ENCODE measurements around the gene RFC3. TPM values are rescaled to one million over a fixed set of nuclear protein-coding genes. Genes with fewer than 3 reads are reported as not detected.
A peak's percentile ranks its signal among the peaks of the same experiment; 100 is the strongest.

The RFC3 gene
- total and polyA plus RNA-seq, 2 of the 13 experiments (the other 11 are each of a cell fraction or from before 2014, with no cell fraction given): 16.0 to 55.7 TPM

GRCh38 chr13:33817901-33818706, at the start of gene RFC3 (continued):
- TF ChIP-seq, protein P1, sequence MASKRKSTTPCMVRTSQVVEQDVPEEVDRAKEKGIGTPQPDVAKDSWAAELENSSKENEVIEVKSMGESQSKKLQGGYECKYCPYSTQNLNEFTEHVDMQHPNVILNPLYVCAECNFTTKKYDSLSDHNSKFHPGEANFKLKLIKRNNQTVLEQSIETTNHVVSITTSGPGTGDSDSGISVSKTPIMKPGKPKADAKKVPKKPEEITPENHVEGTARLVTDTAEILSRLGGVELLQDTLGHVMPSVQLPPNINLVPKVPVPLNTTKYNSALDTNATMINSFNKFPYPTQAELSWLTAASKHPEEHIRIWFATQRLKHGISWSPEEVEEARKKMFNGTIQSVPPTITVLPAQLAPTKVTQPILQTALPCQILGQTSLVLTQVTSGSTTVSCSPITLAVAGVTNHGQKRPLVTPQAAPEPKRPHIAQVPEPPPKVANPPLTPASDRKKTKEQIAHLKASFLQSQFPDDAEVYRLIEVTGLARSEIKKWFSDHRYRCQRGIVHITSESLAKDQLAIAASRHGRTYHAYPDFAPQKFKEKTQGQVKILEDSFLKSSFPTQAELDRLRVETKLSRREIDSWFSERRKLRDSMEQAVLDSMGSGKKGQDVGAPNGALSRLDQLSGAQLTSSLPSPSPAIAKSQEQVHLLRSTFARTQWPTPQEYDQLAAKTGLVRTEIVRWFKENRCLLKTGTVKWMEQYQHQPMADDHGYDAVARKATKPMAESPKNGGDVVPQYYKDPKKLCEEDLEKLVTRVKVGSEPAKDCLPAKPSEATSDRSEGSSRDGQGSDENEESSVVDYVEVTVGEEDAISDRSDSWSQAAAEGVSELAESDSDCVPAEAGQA (IDR thresholded peaks at IDR 0.05; ENCODE audit: low read depth): peak; percentile 89
- TF ChIP-seq, protein P1 (CRISPR knock-in tag; IDR thresholded peaks at IDR 0.05; ENCODE audit: borderline replicate concordance): no peak
- TF ChIP-seq ZSCAN21 (CRISPR knock-in tag; IDR thresholded peaks at IDR 0.05; ENCODE audit: borderline replicate concordance): 0 out of 2 replicates have a peak, but pooled peaks have one; percentile 44
- TF ChIP-seq NPAS2 (CRISPR knock-in tag; IDR thresholded peaks at IDR 0.05; ENCODE audit: borderline replicate concordance): no peak
- no peak for TF ChIP-seq TCF7 (IDR thresholded peaks at IDR 0.05; ENCODE audit: low read depth)
- TF ChIP-seq SMARCE1 (IDR thresholded peaks at IDR 0.05; ENCODE audit: borderline replicate concordance): no peak
- TF ChIP-seq ISL2 (CRISPR knock-in tag; IDR thresholded peaks at IDR 0.05): peak; percentile 55; the same call in 1 of the 2 replicates
- TF ChIP-seq ZNF430 (CRISPR knock-in tag; IDR thresholded peaks at IDR 0.05): no peak
- no peak for TF ChIP-seq ZNF546 (CRISPR knock-in tag; conservative IDR thresholded peaks at IDR 0.05)
- TF ChIP-seq MAFF (IDR thresholded peaks at IDR 0.05; ENCODE audit: low read depth, low read length): no peak
- TF ChIP-seq SYNCRIP (IDR thresholded peaks at IDR 0.05; ENCODE audit: insufficient read depth, low read depth, low read length): no peak
- no peak for TF ChIP-seq ZNF850 (CRISPR knock-in tag; conservative IDR thresholded peaks at IDR 0.05)
- peak; percentile 94 for TF ChIP-seq KMT2A (CRISPR knock-in tag; IDR thresholded peaks at IDR 0.05)
- TF ChIP-seq ZNF652 (CRISPR knock-in tag; IDR thresholded peaks at IDR 0.05; ENCODE audit: borderline replicate concordance, low read depth): no peak
- TF ChIP-seq ZBTB21 (CRISPR knock-in tag; IDR thresholded peaks at IDR 0.05): peak; percentile 88
- peak; percentile 98 for TF ChIP-seq HDAC1 (CRISPR knock-in tag; IDR thresholded peaks at IDR 0.05)
- no peak for TF ChIP-seq ZNF644 (CRISPR knock-in tag; IDR thresholded peaks at IDR 0.05; ENCODE audit: low read depth)
- TF ChIP-seq ZBTB7B (CRISPR knock-in tag; IDR thresholded peaks at IDR 0.05): 0 out of 2 replicates have a peak, but pooled peaks have one; percentile 30
- no peak for TF ChIP-seq EED (CRISPR knock-in tag; IDR thresholded peaks at IDR 0.05)
- TF ChIP-seq, protein P2, sequence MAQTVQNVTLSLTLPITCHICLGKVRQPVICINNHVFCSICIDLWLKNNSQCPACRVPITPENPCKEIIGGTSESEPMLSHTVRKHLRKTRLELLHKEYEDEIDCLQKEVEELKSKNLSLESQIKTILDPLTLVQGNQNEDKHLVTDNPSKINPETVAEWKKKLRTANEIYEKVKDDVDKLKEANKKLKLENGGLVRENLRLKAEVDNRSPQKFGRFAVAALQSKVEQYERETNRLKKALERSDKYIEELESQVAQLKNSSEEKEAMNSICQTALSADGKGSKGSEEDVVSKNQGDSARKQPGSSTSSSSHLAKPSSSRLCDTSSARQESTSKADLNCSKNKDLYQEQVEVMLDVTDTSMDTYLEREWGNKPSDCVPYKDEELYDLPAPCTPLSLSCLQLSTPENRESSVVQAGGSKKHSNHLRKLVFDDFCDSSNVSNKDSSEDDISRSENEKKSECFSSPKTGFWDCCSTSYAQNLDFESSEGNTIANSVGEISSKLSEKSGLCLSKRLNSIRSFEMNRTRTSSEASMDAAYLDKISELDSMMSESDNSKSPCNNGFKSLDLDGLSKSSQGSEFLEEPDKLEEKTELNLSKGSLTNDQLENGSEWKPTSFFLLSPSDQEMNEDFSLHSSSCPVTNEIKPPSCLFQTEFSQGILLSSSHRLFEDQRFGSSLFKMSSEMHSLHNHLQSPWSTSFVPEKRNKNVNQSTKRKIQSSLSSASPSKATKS (CRISPR knock-in tag; IDR thresholded peaks at IDR 0.05): no peak; the same call in 1 of the 2 replicates
- TF ChIP-seq ZNF362 (CRISPR knock-in tag; IDR thresholded peaks at IDR 0.05; ENCODE audit: borderline replicate concordance): no peak
- peak; percentile 62; the same call in 1 of the 2 replicates for TF ChIP-seq ISX (CRISPR knock-in tag; conservative IDR thresholded peaks at IDR 0.05)
